Measurements from ENCODE around the gene SNRPB. TPM values are rescaled to one million over a fixed set of nuclear protein-coding genes. Genes with fewer than 3 reads are reported as not detected.

SNRPB gene
- polyA plus RNA-seq, 3 donors: 136 to 213 (median 183) TPM

GRCh38 chr20:2455771-2456497 lies 14.7 kb downstream of the SNRPB start:
- Mint-ChIP-seq H3K27ac (no peak overlapping the region), H3K9me3 (no peaks in the 10 kb centered on the region), H3K4me1 (no peaks in the 10 kb centered on the region), H3K4me3 (no peak overlapping the region), H3K27me3 (ENCODE audit: low read depth in 3 of 3) (peaks cover under 1 to 3% (median 3%) of the 10 kb centered on the region in 3 donors), H3K36me3 (peaks cover 25 to 26% of the 10 kb centered on the region in 2 donors)
- Histone ChIP-seq H3K4me3 (replicated peaks in 1 of 3; ENCODE audit: low read depth in 2 of 3, low read length in 3 of 3) (no peak overlapping the region), H3K79me2 (ENCODE audit: insufficient read depth, low read length) (no peaks in the 10 kb centered on the region), H2AFZ (ENCODE audit: insufficient read depth, low read depth, low read length, poor library complexity, severe bottlenecking) (no peak overlapping the region), H4K20me1 (ENCODE audit: insufficient read depth, low read length) (no peaks in the 10 kb centered on the region), H3K27ac (ENCODE audit: low read depth in 1 of 2, low read length in 2 of 2) (no peak overlapping the region), H3K9ac (ENCODE audit: insufficient read depth, low read length, poor library complexity, severe bottlenecking) (no peak overlapping the region), H3K4me2 (replicated peaks; ENCODE audit: extremely low read depth, low read length, poor library complexity, severe bottlenecking) (no peak overlapping the region), H3K4me1 (ENCODE audit: control insufficient read depth in 1 of 2, insufficient read depth in 2 of 2, low read length in 2 of 2) (no peaks in the 10 kb centered on the region), H3K27me3 (ENCODE audit: control insufficient read depth in 2 of 2, insufficient read depth in 2 of 2, low read length in 2 of 2) (peaks cover under 1 to 4% of the 10 kb centered on the region in 2 donors), H3K9me3 (replicated peaks in 1 of 2; ENCODE audit: control insufficient read depth in 1 of 2, insufficient read depth in 1 of 2, low read length in 2 of 2) (no peaks in the 10 kb centered on the region), H3K36me3 (replicated peaks in 1 of 2; ENCODE audit: control insufficient read depth in 1 of 2, insufficient read depth in 2 of 2, low read length in 2 of 2) (peaks cover 16 to 27% of the 10 kb centered on the region in 2 donors)
- intact Hi-C loops (cut with micrococcal nuclease): loop anchor here in 1 of 2 donors (10.0 kb wide), 1 partner anchor 161 kb away; the partner anchor contains the start of gene TGM3
- no peak for TF ChIP-seq CTCF (IDR thresholded peaks at IDR 0.05)
- no peak for DNase-seq
- WGBS (ENCODE audit: insufficient coverage): 100% methylated on average over 1 of the region's 2 CpGs

- Histone ChIP-seq H2AFZ (ENCODE audit: insufficient read depth, low read depth, low read length, poor library complexity, severe bottlenecking) (no peak overlapping the region), H3K79me2 (ENCODE audit: insufficient read depth, low read length) (no peaks in the 10 kb centered on the region), H3K4me3 (replicated peaks in 1 of 3; ENCODE audit: low read depth in 2 of 3, low read length in 3 of 3) (no peak overlapping the region), H3K9me3 (replicated peaks in 1 of 2; ENCODE audit: control insufficient read depth in 1 of 2, insufficient read depth in 1 of 2, low read length in 2 of 2) (no peaks in the 10 kb centered on the region), H3K27me3 (ENCODE audit: control insufficient read depth in 2 of 2, insufficient read depth in 2 of 2, low read length in 2 of 2) (peaks cover 4 to 5% of the 10 kb centered on the region in 2 donors), H3K27ac (ENCODE audit: low read depth in 1 of 2, low read length in 2 of 2) (no peak overlapping the region), H3K9ac (ENCODE audit: insufficient read depth, low read length, poor library complexity, severe bottlenecking) (no peak overlapping the region), H3K4me1 (ENCODE audit: control insufficient read depth in 1 of 2, insufficient read depth in 2 of 2, low read length in 2 of 2) (no peaks in the 10 kb centered on the region), H3K4me2 (replicated peaks; ENCODE audit: extremely low read depth, low read length, poor library complexity, severe bottlenecking) (no peak overlapping the region), H4K20me1 (ENCODE audit: insufficient read depth, low read length) (no peaks in the 10 kb centered on the region), H3K36me3 (replicated peaks in 1 of 2; ENCODE audit: control insufficient read depth in 1 of 2, insufficient read depth in 2 of 2, low read length in 2 of 2) (peaks cover 0 to 6% of the 10 kb centered on the region in 2 donors)
- no peak for DNase-seq
- Mint-ChIP-seq H3K4me1 (peaks cover 5% of the 10 kb centered on the region), H3K9me3 (no peaks in the 10 kb centered on the region), H3K27me3 (ENCODE audit: low read depth in 3 of 3) (peaks cover 4 to 13% (median 9%) of the 10 kb centered on the region in 3 donors), H3K27ac (no peak overlapping the region), H3K4me3 (no peak overlapping the region), H3K36me3 (peaks cover 6% of the 10 kb centered on the region in 2 donors)
- intact Hi-C loops (cut with micrococcal nuclease): loop anchor here (2.0 to 10.0 kb wide), 3 partner anchors 159 to 247 kb away; partner anchors contain the start of gene TGM3 (in 1 of the 2)
- no CpG with 5 or more reads among the region's 3 CpGs for WGBS (ENCODE audit: insufficient coverage)
- no peak for TF ChIP-seq CTCF (IDR thresholded peaks at IDR 0.05)
Measured at GRCh38 chr20:2453792-2454191, 16.8 kb downstream of the SNRPB start.

Measured in CD14-positive monocyte (primary cell).